Stimulated activated CD4-positive, alpha-beta T cell treated with anti-CD3 and anti-CD28 coated beads, Interleukin-2, amount 100 ng/mL, for 4 hours (primary cell): ENCODE measurements around the gene CDRT15.
A peak's percentile ranks its signal among the peaks of the same experiment; 100 is the strongest.
"Not testable (repeated sequence)": the region's sequence is repeated elsewhere in the genome, so short reads cannot be mapped to it uniquely, and the experiment has no call there.

ENCODE experiments used
- DNase-seq: peaks from one replicate; pipeline ENCODE4 v3.0.0-alpha.2; 2020; ENCODE audit warnings: low read depth

CDRT15 gene

GRCh38 chr17:14206891-14207290, 29.8 kb downstream of the CDRT15 start:
- DNase-seq = no peak

- peak; percentile 62 for DNase-seq
These were observed 30.6 kb downstream of the CDRT15 start for GRCh38 chr17:14205992-14206461.

GRCh38 chr17:14205380-14205779, 31.3 kb downstream of the CDRT15 start:
- DNase-seq = no peak

GRCh38 chr17:14204546-14204945, 32.1 kb downstream of the CDRT15 start:
- DNase-seq = no peak

GRCh38 chr17:14204084-14204483, 32.6 kb downstream of the CDRT15 start:
- DNase-seq = no peak

- DNase-seq = peak; percentile 23
These were observed 33.3 kb downstream of the CDRT15 start for GRCh38 chr17:14203388-14203787.

GRCh38 chr17:14202388-14203166, 34.1 kb downstream of the CDRT15 start:
- no peak for DNase-seq

GRCh38 chr17:14201988-14202380, 34.7 kb downstream of the CDRT15 start:
- no peak for DNase-seq

- peak; percentile 23 for DNase-seq
These were observed 35.4 kb downstream of the CDRT15 start for GRCh38 chr17:14201021-14201987.

- no peak for DNase-seq
These were observed 36.3 kb downstream of the CDRT15 start for GRCh38 chr17:14200354-14200753.

- DNase-seq = no peak
These were observed 37.1 kb downstream of the CDRT15 start for GRCh38 chr17:14199601-14200000.

- no peak for DNase-seq
These were observed 38.1 kb downstream of the CDRT15 start for GRCh38 chr17:14198575-14198974.

- DNase-seq = no peak
These were observed 38.6 kb downstream of the CDRT15 start for GRCh38 chr17:14198013-14198412.

GRCh38 chr17:14197586-14197985, 39.1 kb downstream of the CDRT15 start:
- peak; percentile 36 for DNase-seq

- DNase-seq = no peak
These were observed 39.6 kb downstream of the CDRT15 start for GRCh38 chr17:14197057-14197456.

GRCh38 chr17:14196377-14196997, 40.2 kb downstream of the CDRT15 start:
- DNase-seq = no peak

- DNase-seq = not testable (repeated sequence)
These were observed 43.9 kb downstream of the CDRT15 start for GRCh38 chr17:14192636-14193344.

GRCh38 chr17:14192039-14192438, 44.6 kb downstream of the CDRT15 start:
- DNase-seq = not testable (repeated sequence)

GRCh38 chr17:14191469-14191868, 45.2 kb downstream of the CDRT15 start:
- DNase-seq = not testable (repeated sequence)

- DNase-seq = not testable (repeated sequence)
These were observed 45.9 kb downstream of the CDRT15 start for GRCh38 chr17:14190774-14191173.

- DNase-seq = not testable (repeated sequence)
These were observed 50.2 kb downstream of the CDRT15 start for GRCh38 chr17:14186443-14186842.
